ENCODE data around the gene GNPDA2.

Gene GNPDA2

DNA sequence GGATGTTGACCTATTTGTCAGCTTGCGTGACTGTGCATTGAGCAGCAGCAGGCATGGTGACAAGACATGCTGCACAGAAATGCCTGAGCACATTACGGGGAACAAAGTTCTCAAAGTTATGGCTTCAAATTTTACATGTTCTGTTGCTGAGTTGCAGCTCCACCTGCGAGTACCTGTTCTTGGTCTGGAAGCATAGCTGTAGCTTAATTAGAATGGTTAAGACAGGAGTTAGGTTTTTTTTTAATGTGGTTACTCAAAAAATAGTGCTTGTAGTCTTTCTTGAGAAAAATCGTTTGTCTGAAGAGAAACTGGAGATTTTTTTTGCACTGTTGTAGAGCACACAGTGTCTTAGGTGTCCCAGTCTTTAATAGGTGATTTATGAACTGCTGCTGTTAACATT is 38.8 kb upstream of the GNPDA2 start:
- Histone ChIP-seq H3K4me3 (replicated peaks; ENCODE audit: insufficient read depth, low read length) (no peak overlapping the region), H3K27ac (replicated peaks) (no peak overlapping the region), H3K27me3 (ENCODE audit: insufficient read depth, poor library complexity, severe bottlenecking) (no peaks in the 10 kb centered on the region)
- DNase-seq (ENCODE audit: low read depth in 1 of 2, low spot score in 1 of 2) = no peak
- TF ChIP-seq, protein P1, sequence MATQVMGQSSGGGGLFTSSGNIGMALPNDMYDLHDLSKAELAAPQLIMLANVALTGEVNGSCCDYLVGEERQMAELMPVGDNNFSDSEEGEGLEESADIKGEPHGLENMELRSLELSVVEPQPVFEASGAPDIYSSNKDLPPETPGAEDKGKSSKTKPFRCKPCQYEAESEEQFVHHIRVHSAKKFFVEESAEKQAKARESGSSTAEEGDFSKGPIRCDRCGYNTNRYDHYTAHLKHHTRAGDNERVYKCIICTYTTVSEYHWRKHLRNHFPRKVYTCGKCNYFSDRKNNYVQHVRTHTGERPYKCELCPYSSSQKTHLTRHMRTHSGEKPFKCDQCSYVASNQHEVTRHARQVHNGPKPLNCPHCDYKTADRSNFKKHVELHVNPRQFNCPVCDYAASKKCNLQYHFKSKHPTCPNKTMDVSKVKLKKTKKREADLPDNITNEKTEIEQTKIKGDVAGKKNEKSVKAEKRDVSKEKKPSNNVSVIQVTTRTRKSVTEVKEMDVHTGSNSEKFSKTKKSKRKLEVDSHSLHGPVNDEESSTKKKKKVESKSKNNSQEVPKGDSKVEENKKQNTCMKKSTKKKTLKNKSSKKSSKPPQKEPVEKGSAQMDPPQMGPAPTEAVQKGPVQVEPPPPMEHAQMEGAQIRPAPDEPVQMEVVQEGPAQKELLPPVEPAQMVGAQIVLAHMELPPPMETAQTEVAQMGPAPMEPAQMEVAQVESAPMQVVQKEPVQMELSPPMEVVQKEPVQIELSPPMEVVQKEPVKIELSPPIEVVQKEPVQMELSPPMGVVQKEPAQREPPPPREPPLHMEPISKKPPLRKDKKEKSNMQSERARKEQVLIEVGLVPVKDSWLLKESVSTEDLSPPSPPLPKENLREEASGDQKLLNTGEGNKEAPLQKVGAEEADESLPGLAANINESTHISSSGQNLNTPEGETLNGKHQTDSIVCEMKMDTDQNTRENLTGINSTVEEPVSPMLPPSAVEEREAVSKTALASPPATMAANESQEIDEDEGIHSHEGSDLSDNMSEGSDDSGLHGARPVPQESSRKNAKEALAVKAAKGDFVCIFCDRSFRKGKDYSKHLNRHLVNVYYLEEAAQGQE (IDR thresholded peaks at IDR 0.05; ENCODE audit: insufficient replicate concordance, low read depth) = no peak
- TF ChIP-seq, protein P2, sequence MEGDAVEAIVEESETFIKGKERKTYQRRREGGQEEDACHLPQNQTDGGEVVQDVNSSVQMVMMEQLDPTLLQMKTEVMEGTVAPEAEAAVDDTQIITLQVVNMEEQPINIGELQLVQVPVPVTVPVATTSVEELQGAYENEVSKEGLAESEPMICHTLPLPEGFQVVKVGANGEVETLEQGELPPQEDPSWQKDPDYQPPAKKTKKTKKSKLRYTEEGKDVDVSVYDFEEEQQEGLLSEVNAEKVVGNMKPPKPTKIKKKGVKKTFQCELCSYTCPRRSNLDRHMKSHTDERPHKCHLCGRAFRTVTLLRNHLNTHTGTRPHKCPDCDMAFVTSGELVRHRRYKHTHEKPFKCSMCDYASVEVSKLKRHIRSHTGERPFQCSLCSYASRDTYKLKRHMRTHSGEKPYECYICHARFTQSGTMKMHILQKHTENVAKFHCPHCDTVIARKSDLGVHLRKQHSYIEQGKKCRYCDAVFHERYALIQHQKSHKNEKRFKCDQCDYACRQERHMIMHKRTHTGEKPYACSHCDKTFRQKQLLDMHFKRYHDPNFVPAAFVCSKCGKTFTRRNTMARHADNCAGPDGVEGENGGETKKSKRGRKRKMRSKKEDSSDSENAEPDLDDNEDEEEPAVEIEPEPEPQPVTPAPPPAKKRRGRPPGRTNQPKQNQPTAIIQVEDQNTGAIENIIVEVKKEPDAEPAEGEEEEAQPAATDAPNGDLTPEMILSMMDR (IDR thresholded peaks at IDR 0.05; ENCODE audit: insufficient read depth, low read length) = no peak
- TF ChIP-seq POLR2AphosphoS5 (IDR thresholded peaks at IDR 0.05; ENCODE audit: low read depth) (no peak), SPI1 (IDR thresholded peaks at IDR 0.05; ENCODE audit: borderline replicate concordance, low read depth) (no peak)

DNA sequence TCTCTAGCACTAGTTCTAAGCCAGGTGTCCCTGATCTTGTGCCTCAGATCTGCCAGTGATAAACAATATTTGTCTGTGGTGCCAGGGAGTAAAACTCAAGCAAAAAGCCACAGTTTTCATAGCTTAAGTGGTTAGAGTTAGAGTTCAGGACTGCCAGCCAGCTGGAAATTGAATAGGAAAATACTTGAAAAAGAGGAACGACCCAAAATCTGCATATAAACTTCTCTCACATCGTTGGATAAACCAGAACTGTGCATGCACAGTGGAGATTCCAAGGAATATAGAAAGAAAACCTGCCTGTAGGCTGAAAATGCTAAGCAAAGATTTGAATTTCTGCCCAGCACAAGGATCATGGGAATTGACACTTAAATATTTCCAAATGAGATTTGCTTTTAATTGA is 35.0 kb upstream of the GNPDA2 start:
- DNase-seq (ENCODE audit: low read depth in 1 of 2, low spot score in 1 of 2) = no peak
- TF ChIP-seq, protein P1 (IDR thresholded peaks at IDR 0.05; ENCODE audit: insufficient replicate concordance, low read depth) = no peak
- no peak overlapping the region for H3K27ac ChIP-seq (replicated peaks)
- H3K27me3 ChIP-seq (ENCODE audit: insufficient read depth, poor library complexity, severe bottlenecking) = no peaks in the 10 kb centered on the region
- H3K4me3 ChIP-seq (replicated peaks; ENCODE audit: insufficient read depth, low read length) = no peak overlapping the region

- no peak overlapping the region for H3K4me3 ChIP-seq (replicated peaks; ENCODE audit: insufficient read depth, low read length)
These were observed 34.0 kb upstream of the GNPDA2 start for GRCh38 chr4:44760142-44760898.

More at GRCh38 chr4:44760142-44760898, 34.0 kb upstream of the GNPDA2 start:
- DNase-seq (ENCODE audit: low read depth in 1 of 2, low spot score in 1 of 2) = no peak
- H3K27ac ChIP-seq (replicated peaks) = no peak overlapping the region
- TF ChIP-seq, protein P2 (IDR thresholded peaks at IDR 0.05; ENCODE audit: insufficient read depth, low read length) = no peak
- no peak for TF ChIP-seq POLR2AphosphoS5 (IDR thresholded peaks at IDR 0.05; ENCODE audit: low read depth)
- TF ChIP-seq, protein P1 (IDR thresholded peaks at IDR 0.05; ENCODE audit: insufficient replicate concordance, low read depth) = no peak
- TF ChIP-seq GABPA (IDR thresholded peaks at IDR 0.05; ENCODE audit: low read depth) = no peak
- no peak for TF ChIP-seq SPI1 (IDR thresholded peaks at IDR 0.05; ENCODE audit: borderline replicate concordance, low read depth)
- H3K27me3 ChIP-seq (ENCODE audit: insufficient read depth, poor library complexity, severe bottlenecking) = no peaks in the 10 kb centered on the region
